ENCODE results near the gene ANAPC5.

The ANAPC5 gene

DNA sequence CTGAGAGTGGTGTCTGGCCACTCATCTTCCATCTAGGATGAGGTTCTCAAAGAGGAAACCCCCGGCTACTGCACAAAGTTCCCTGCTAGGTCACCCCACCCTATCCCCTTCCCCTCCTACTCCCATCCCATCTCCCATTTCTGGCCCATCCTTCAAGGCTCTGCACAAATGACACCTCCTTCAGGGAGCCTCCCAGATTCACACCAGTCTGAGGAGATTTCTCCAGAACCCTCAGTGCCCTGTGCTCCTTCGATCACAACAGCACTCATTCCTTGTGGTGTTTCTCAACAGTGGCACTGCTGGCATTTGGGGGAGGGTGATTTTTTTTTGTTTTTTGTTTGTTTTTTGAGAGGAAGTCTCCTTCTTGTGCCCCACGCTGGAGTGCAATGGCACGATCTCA lies 58.6 kb downstream of the ANAPC5 start:
- TF ChIP-seq, protein P1, sequence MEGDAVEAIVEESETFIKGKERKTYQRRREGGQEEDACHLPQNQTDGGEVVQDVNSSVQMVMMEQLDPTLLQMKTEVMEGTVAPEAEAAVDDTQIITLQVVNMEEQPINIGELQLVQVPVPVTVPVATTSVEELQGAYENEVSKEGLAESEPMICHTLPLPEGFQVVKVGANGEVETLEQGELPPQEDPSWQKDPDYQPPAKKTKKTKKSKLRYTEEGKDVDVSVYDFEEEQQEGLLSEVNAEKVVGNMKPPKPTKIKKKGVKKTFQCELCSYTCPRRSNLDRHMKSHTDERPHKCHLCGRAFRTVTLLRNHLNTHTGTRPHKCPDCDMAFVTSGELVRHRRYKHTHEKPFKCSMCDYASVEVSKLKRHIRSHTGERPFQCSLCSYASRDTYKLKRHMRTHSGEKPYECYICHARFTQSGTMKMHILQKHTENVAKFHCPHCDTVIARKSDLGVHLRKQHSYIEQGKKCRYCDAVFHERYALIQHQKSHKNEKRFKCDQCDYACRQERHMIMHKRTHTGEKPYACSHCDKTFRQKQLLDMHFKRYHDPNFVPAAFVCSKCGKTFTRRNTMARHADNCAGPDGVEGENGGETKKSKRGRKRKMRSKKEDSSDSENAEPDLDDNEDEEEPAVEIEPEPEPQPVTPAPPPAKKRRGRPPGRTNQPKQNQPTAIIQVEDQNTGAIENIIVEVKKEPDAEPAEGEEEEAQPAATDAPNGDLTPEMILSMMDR (IDR thresholded peaks at IDR 0.05), result no peak
- peaks cover under 1% of the 10 kb centered on the region for H3K27me3 Mint-ChIP-seq (ENCODE audit: low read depth, poor library complexity)
- H3K36me3 Mint-ChIP-seq (ENCODE audit: low read depth), result peaks cover 16% of the 10 kb centered on the region
- H3K9me3 Mint-ChIP-seq, result no peaks in the 10 kb centered on the region
- H3K4me3 Mint-ChIP-seq, result no peak overlapping the region
- H3K4me1 Mint-ChIP-seq, result peaks cover 20% of the 10 kb centered on the region
- H3K27ac Mint-ChIP-seq, result no peak overlapping the region
- DNase-seq, result no peak

GRCh38 chr12:121290410-121290809 lies 61.8 kb downstream of the ANAPC5 start:
- no peak for DNase-seq
- Mint-ChIP-seq H3K9me3 (no peaks in the 10 kb centered on the region), H3K4me3 (no peak overlapping the region), H3K36me3 (ENCODE audit: low read depth) (peaks cover 16% of the 10 kb centered on the region), H3K27ac (no peak overlapping the region), H3K27me3 (ENCODE audit: low read depth, poor library complexity) (peaks cover 5% of the 10 kb centered on the region), H3K4me1 (peaks cover 21% of the 10 kb centered on the region)
- TF ChIP-seq, protein P1 (IDR thresholded peaks at IDR 0.05), result no peak

DNA sequence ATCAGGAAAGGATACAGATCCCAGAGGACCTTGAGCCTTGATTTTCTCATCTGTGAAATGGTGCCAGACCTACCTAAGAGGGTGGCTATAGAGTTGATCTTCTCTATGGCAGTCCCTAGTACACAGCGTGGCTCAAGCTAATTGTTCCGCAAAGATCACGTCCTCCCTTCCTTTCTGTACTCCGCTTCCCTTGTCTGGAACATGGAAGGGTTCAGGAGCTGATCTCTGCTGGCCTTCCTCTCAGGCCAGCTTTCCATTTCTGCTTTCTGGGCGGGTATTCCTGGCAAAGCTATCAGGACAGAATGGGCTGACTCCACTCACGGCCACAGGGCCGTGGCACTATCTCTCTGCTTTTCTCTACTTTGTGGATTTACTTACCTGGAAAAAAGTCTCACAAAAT lies 62.2 kb downstream of the ANAPC5 start:
- no peak overlapping the region for H3K4me3 Mint-ChIP-seq
- DNase-seq, result no peak
- H3K27ac Mint-ChIP-seq, result peak overlapping the region; percentile 81
- peaks cover 16% of the 10 kb centered on the region for H3K4me1 Mint-ChIP-seq
- peaks cover 16% of the 10 kb centered on the region for H3K36me3 Mint-ChIP-seq (ENCODE audit: low read depth)
- H3K9me3 Mint-ChIP-seq, result no peaks in the 10 kb centered on the region
- TF ChIP-seq, protein P1 (IDR thresholded peaks at IDR 0.05), result no peak
- peaks cover 5% of the 10 kb centered on the region for H3K27me3 Mint-ChIP-seq (ENCODE audit: low read depth, poor library complexity)

- TF ChIP-seq, protein P1 (IDR thresholded peaks at IDR 0.05), result no peak
- Mint-ChIP-seq H3K9me3 (no peaks in the 10 kb centered on the region), H3K36me3 (ENCODE audit: low read depth) (peaks cover 16% of the 10 kb centered on the region), H3K27me3 (ENCODE audit: low read depth, poor library complexity) (peaks cover 5% of the 10 kb centered on the region), H3K4me3 (no peak overlapping the region), H3K4me1 (peaks cover 16% of the 10 kb centered on the region), H3K27ac (peak overlapping the region; percentile 39)
- DNase-seq, result no peak
These were observed 63.2 kb downstream of the ANAPC5 start for GRCh38 chr12:121288986-121289385.

- Mint-ChIP-seq H3K27ac (peak overlapping the region; percentile 51), H3K36me3 (ENCODE audit: low read depth) (peaks cover 16% of the 10 kb centered on the region), H3K4me3 (no peak overlapping the region), H3K27me3 (ENCODE audit: low read depth, poor library complexity) (peaks cover 5% of the 10 kb centered on the region), H3K4me1 (peaks cover 16% of the 10 kb centered on the region), H3K9me3 (no peaks in the 10 kb centered on the region)
- TF ChIP-seq, protein P1 (IDR thresholded peaks at IDR 0.05), result no peak
- DNase-seq, result no peak
These were observed 63.9 kb downstream of the ANAPC5 start for GRCh38 chr12:121288158-121288845.
